Measurements from ENCODE around the gene CUX1.

The CUX1 gene

DNA sequence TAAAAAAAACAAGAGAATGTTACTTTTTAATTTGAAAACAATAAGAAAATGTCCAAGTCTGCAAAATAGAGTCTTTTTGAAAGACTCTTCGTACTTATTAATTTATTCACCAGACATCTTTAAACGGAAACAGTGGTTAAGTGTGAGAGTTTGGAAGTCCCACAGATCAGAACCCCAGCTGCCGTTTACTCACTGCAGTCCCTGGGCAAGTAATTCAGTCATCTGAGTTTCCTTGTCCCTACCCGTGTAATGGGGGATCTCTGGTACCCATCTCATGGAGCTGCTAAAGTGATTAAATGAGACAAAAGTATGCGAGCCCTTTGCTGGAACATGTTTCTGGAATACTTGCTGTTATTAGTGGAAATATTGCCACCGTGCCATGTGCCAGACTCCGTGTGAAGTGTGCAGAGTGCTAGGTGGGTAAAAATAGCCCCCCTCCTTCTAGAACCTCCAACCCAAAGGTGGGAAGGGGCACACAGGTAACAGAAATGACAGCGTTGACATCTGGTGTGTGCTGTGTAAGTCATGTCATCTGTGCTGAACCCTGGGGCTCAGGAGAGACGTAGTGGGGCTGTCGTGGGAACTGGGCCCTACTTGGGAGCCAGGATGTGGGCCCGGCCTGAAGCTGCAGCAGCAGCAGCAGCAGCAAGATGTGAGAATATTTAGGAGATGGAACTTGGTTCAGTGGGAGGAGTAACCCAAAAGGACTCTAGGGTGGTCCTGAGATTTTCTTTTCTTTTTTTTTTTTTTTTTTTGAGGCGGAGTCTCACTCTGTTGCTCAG is 140.5 kb downstream of the CUX1 start:
- H3K4me1 Mint-ChIP-seq (ENCODE audit: low read depth) = peaks cover 48% of the 10 kb centered on the region

GRCh38 chr7:101959342-101959741 is 141.9 kb downstream of the CUX1 start:
- intact Hi-C loops (cut with micrococcal nuclease) = no loop called here
- no peaks in the 10 kb centered on the region for H3K27me3 Mint-ChIP-seq
- H3K27ac Mint-ChIP-seq = no peak overlapping the region

More for the DNA sequence above, 140.5 kb downstream of the CUX1 start:
- intact Hi-C loops (cut with micrococcal nuclease) = no loop called here
- Mint-ChIP-seq H3K9me3 (no peaks in the 10 kb centered on the region), H3K4me3 (no peak overlapping the region), H3K27ac (peak overlapping the region; percentile 2), H3K27me3 (no peaks in the 10 kb centered on the region), H3K36me3 (ENCODE audit: low read depth) (peaks cover 13% of the 10 kb centered on the region)

GRCh38 chr7:101959829-101960228 is 142.4 kb downstream of the CUX1 start:
- Mint-ChIP-seq H3K4me1 (ENCODE audit: low read depth) (peaks cover 32% of the 10 kb centered on the region), H3K27ac (no peak overlapping the region), H3K36me3 (ENCODE audit: low read depth) (peaks cover 11% of the 10 kb centered on the region)

More at GRCh38 chr7:101959342-101959741, 141.9 kb downstream of the CUX1 start:
- Mint-ChIP-seq H3K4me3 (no peak overlapping the region), H3K4me1 (ENCODE audit: low read depth) (peaks cover 37% of the 10 kb centered on the region), H3K9me3 (no peaks in the 10 kb centered on the region), H3K36me3 (ENCODE audit: low read depth) (peaks cover 11% of the 10 kb centered on the region)

DNA sequence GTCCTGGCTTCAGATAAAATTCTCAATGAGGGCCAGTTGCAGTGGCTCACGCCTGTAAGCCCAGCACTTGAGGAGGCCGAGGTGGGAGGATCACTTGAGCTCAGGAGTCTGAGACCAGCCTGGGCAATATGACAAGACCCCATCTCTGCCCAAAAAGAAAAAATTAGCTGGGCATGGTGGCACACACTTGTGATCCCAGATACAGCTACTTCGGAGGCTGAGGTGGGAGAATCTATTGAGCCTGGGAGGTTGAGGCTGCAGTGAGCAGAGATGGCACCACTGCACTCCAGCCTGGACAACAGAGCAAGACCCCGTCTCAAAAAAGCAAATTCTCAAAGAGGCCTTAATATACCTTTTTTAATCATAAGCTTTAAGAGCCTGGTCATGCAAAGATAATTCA is 142.9 kb downstream of the CUX1 start:
- no peaks in the 10 kb centered on the region for H3K27me3 Mint-ChIP-seq
- peak overlapping the region; percentile 41 for H3K27ac Mint-ChIP-seq
- no peak overlapping the region for H3K4me3 Mint-ChIP-seq
- intact Hi-C loops (cut with micrococcal nuclease) = no loop called here
- peaks cover 27% of the 10 kb centered on the region for H3K4me1 Mint-ChIP-seq (ENCODE audit: low read depth)
- H3K9me3 Mint-ChIP-seq = no peaks in the 10 kb centered on the region
- H3K36me3 Mint-ChIP-seq (ENCODE audit: low read depth) = peaks cover 11% of the 10 kb centered on the region

More at GRCh38 chr7:101959829-101960228, 142.4 kb downstream of the CUX1 start:
- no peaks in the 10 kb centered on the region for H3K27me3 Mint-ChIP-seq
- H3K9me3 Mint-ChIP-seq = no peaks in the 10 kb centered on the region
- no peak overlapping the region for H3K4me3 Mint-ChIP-seq
- intact Hi-C loops (cut with micrococcal nuclease) = no loop called here

DNA sequence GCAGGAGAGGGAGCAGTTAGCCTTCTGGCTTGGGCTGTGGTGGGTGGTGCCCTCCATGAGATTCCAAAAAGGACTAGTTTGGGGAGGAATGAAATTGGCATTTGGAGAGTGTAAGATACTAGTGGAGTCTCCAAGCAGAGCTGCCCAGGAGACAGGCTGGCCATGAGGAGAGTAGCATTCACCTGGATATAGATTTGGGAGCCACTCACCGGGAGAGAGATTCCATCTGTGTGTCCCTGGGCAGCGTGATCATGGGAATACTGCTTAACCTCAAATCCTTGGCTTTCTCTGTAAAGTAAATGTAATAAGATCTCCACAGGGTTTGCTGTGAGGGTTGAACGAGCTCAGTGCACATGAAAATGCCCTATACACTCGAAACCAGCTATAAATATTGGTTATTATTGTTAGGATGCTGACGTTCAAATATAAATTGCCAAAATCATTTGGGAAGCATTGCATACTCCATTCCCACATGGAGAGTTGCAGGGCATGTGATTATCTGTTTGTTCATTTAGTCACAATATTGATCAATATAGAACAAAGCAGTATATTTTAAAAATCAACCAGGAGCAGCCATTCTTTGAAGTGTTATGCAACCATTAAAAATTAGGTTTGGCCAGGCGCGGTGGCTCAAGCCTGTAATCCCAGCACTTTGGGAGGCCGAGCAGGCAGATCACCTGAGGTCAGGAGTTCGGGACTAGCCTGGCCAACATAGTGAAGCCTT is 143.7 kb downstream of the CUX1 start:
- Mint-ChIP-seq H3K27me3 (no peaks in the 10 kb centered on the region), H3K9me3 (no peaks in the 10 kb centered on the region), H3K27ac (peak overlapping the region; percentile 41), H3K36me3 (ENCODE audit: low read depth) (peaks cover 13% of the 10 kb centered on the region), H3K4me1 (ENCODE audit: low read depth) (peaks cover 22% of the 10 kb centered on the region), H3K4me3 (no peak overlapping the region)
- intact Hi-C loops (cut with micrococcal nuclease) = no loop called here

DNA sequence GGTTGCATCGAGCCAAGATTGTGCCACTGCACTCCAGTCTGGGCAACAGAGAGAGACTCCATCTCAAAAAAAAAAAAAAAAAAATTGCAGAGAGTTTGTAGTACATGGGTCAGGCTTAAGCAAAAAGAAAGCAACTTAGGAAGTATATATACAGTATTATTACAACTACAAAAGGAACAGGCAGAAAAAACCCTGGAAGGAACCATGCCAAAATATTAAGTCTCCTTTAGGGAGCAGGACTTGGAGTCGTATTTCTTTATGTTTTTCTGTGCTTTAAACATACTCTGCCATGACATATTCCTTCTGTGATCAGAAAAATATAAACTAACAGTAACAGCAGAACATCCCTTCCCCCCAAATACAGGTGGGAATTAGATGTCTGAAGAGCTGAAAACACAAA is 144.4 kb downstream of the CUX1 start:
- Mint-ChIP-seq H3K27me3 (no peaks in the 10 kb centered on the region), H3K4me1 (ENCODE audit: low read depth) (peaks cover 22% of the 10 kb centered on the region), H3K27ac (no peak overlapping the region), H3K36me3 (ENCODE audit: low read depth) (peaks cover 19% of the 10 kb centered on the region), H3K4me3 (no peak overlapping the region), H3K9me3 (no peaks in the 10 kb centered on the region)
- intact Hi-C loops (cut with micrococcal nuclease) = no loop called here

GRCh38 chr7:101963693-101964092 is 146.3 kb downstream of the CUX1 start:
- Mint-ChIP-seq H3K27ac (no peak overlapping the region), H3K36me3 (ENCODE audit: low read depth) (peaks cover 19% of the 10 kb centered on the region), H3K4me3 (no peak overlapping the region), H3K27me3 (no peaks in the 10 kb centered on the region), H3K9me3 (no peaks in the 10 kb centered on the region), H3K4me1 (ENCODE audit: low read depth) (peaks cover 16% of the 10 kb centered on the region)
- intact Hi-C loops (cut with micrococcal nuclease) = no loop called here

- H3K27ac Mint-ChIP-seq = no peak overlapping the region
- H3K4me1 Mint-ChIP-seq (ENCODE audit: low read depth) = peaks cover 16% of the 10 kb centered on the region
- H3K36me3 Mint-ChIP-seq (ENCODE audit: low read depth) = peaks cover 12% of the 10 kb centered on the region
- H3K9me3 Mint-ChIP-seq = no peaks in the 10 kb centered on the region
- H3K4me3 Mint-ChIP-seq = no peak overlapping the region
- intact Hi-C loops (cut with micrococcal nuclease) = no loop called here
- H3K27me3 Mint-ChIP-seq = no peaks in the 10 kb centered on the region
Measured at GRCh38 chr7:101964680-101965452, 147.4 kb downstream of the CUX1 start.

- intact Hi-C loops (cut with micrococcal nuclease) = no loop called here
- Mint-ChIP-seq H3K4me1 (ENCODE audit: low read depth) (peaks cover 7% of the 10 kb centered on the region), H3K27ac (no peak overlapping the region), H3K27me3 (no peaks in the 10 kb centered on the region), H3K36me3 (ENCODE audit: low read depth) (peaks cover 23% of the 10 kb centered on the region), H3K4me3 (no peak overlapping the region), H3K9me3 (no peaks in the 10 kb centered on the region)
Measured at GRCh38 chr7:101968720-101969466, 151.5 kb downstream of the CUX1 start.

GRCh38 chr7:101969997-101970585 is 152.7 kb downstream of the CUX1 start:
- H3K36me3 Mint-ChIP-seq (ENCODE audit: low read depth) = peaks cover 23% of the 10 kb centered on the region
- peaks cover 17% of the 10 kb centered on the region for H3K4me1 Mint-ChIP-seq (ENCODE audit: low read depth)
- intact Hi-C loops (cut with micrococcal nuclease) = no loop called here
- no peak overlapping the region for H3K27ac Mint-ChIP-seq
- H3K27me3 Mint-ChIP-seq = no peaks in the 10 kb centered on the region
- H3K4me3 Mint-ChIP-seq = no peak overlapping the region
- H3K9me3 Mint-ChIP-seq = no peaks in the 10 kb centered on the region

- Mint-ChIP-seq H3K4me1 (ENCODE audit: low read depth) (peaks cover 17% of the 10 kb centered on the region), H3K36me3 (ENCODE audit: low read depth) (peaks cover 23% of the 10 kb centered on the region), H3K27ac (peak overlapping the region; percentile 43), H3K27me3 (no peaks in the 10 kb centered on the region), H3K9me3 (no peaks in the 10 kb centered on the region), H3K4me3 (no peak overlapping the region)
- intact Hi-C loops (cut with micrococcal nuclease) = no loop called here
Measured at GRCh38 chr7:101970801-101971200, 153.4 kb downstream of the CUX1 start.

- intact Hi-C loops (cut with micrococcal nuclease) = no loop called here
- Mint-ChIP-seq H3K4me3 (no peak overlapping the region), H3K36me3 (ENCODE audit: low read depth) (peaks cover 18% of the 10 kb centered on the region), H3K4me1 (ENCODE audit: low read depth) (peaks cover 17% of the 10 kb centered on the region), H3K27ac (no peak overlapping the region), H3K9me3 (no peaks in the 10 kb centered on the region), H3K27me3 (no peaks in the 10 kb centered on the region)
Measured at GRCh38 chr7:101971457-101971856, 154.0 kb downstream of the CUX1 start.

DNA sequence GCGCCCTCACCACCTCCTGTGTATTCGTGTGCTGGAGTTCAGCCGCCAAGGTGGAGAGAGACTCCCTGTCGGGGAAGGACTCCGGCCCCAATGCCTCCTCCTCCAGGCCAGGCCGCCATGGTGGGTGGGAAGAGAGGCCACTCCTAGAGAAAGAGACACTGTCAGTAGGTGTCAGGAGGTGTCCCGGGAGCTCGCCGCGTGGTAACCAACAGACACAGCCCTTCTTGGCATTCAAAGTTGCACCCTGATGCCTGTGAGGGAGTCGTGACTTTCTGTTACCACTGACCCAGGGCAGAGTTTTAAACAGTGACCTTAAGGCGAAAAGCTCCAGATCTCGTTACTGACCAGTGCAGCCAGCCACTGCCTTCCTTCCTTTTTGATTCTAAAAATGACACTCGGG is 155.2 kb downstream of the CUX1 start:
- no peaks in the 10 kb centered on the region for H3K27me3 Mint-ChIP-seq
- no peak overlapping the region for H3K4me3 Mint-ChIP-seq
- H3K9me3 Mint-ChIP-seq = no peaks in the 10 kb centered on the region
- H3K4me1 Mint-ChIP-seq (ENCODE audit: low read depth) = peaks cover 22% of the 10 kb centered on the region
- intact Hi-C loops (cut with micrococcal nuclease) = no loop called here
- peaks cover 16% of the 10 kb centered on the region for H3K36me3 Mint-ChIP-seq (ENCODE audit: low read depth)
- no peak overlapping the region for H3K27ac Mint-ChIP-seq
